Left forelimb (tissue), 1 donor: Measurements from ENCODE around the gene PLXNA4.

Experiments used
- DNase-seq: peaks from one replicate; pipeline ENCODE4 v3.0.0-alpha.2; 2018; ENCODE audit warnings: low spot score

Gene PLXNA4

GRCh38 chr7:132387596-132387995 lies 188.7 kb downstream of the PLXNA4 start:
- DNase-seq = no peak

- no peak for DNase-seq
Observed at GRCh38 chr7:132386201-132386681, 190.0 kb downstream of the PLXNA4 start.

- DNase-seq = no peak
Observed at GRCh38 chr7:132383962-132384361, 192.3 kb downstream of the PLXNA4 start.

GRCh38 chr7:132381742-132382472 lies 194.4 kb downstream of the PLXNA4 start:
- no peak for DNase-seq

- DNase-seq = no peak
Observed at GRCh38 chr7:132380059-132380458, 196.2 kb downstream of the PLXNA4 start.

- no peak for DNase-seq
Observed at GRCh38 chr7:132379292-132379691, 197.0 kb downstream of the PLXNA4 start.

GRCh38 chr7:132377703-132378584 lies 198.3 kb downstream of the PLXNA4 start:
- no peak for DNase-seq

GRCh38 chr7:132377015-132377414 lies 199.3 kb downstream of the PLXNA4 start:
- no peak for DNase-seq

GRCh38 chr7:132376361-132377013 lies 199.8 kb downstream of the PLXNA4 start:
- no peak for DNase-seq

GRCh38 chr7:132373879-132374278 lies 202.4 kb downstream of the PLXNA4 start:
- no peak for DNase-seq

GRCh38 chr7:132373041-132373440 lies 203.2 kb downstream of the PLXNA4 start:
- DNase-seq = no peak

GRCh38 chr7:132371948-132372347 lies 204.3 kb downstream of the PLXNA4 start:
- no peak for DNase-seq

GRCh38 chr7:132368246-132368900 lies 207.9 kb downstream of the PLXNA4 start:
- no peak for DNase-seq

GRCh38 chr7:132367795-132368194 lies 208.5 kb downstream of the PLXNA4 start:
- DNase-seq = no peak

GRCh38 chr7:132367004-132367403 lies 209.3 kb downstream of the PLXNA4 start:
- DNase-seq = no peak

- no peak for DNase-seq
Observed at GRCh38 chr7:132364226-132364625, 212.0 kb downstream of the PLXNA4 start.

GRCh38 chr7:132362059-132362458 lies 214.2 kb downstream of the PLXNA4 start:
- no peak for DNase-seq

GRCh38 chr7:132361146-132361545 lies 215.1 kb downstream of the PLXNA4 start:
- DNase-seq = no peak

- DNase-seq = no peak
Observed at GRCh38 chr7:132359743-132360142, 216.5 kb downstream of the PLXNA4 start.

- DNase-seq = no peak
Observed at GRCh38 chr7:132355048-132355447, 221.2 kb downstream of the PLXNA4 start.

GRCh38 chr7:132354527-132354926 lies 221.7 kb downstream of the PLXNA4 start:
- no peak for DNase-seq

- DNase-seq = no peak
Observed at GRCh38 chr7:132353936-132354335, 222.3 kb downstream of the PLXNA4 start.
